ENCODE measurements around the gene GP9. TPM values are rescaled to one million over a fixed set of nuclear protein-coding genes. Genes with fewer than 3 reads are reported as not detected.

Gene GP9
- polyA plus RNA-seq, 1 donor from 2014 or later, result not detected

GRCh38 chr3:129016720-129017483, 43.7 kb upstream of the GP9 start:
- no peak overlapping the region for H3K4me2 ChIP-seq (ENCODE audit: low read length)
- H2AFZ ChIP-seq (ENCODE audit: low read depth, low read length), result no peak overlapping the region
- H3K4me3 ChIP-seq (ENCODE audit: low read length), result no peak overlapping the region
- no peaks in the 10 kb centered on the region for H3K27me3 ChIP-seq (ENCODE audit: insufficient read depth, low read depth, low read length)
- H3K9me3 ChIP-seq (ENCODE audit: low read length), result no peaks in the 10 kb centered on the region
- no peak overlapping the region for H3K27ac ChIP-seq (ENCODE audit: low read length)
- H4K20me1 ChIP-seq (ENCODE audit: insufficient read depth), result no peaks in the 10 kb centered on the region
- H3K36me3 ChIP-seq (ENCODE audit: insufficient read depth, low read length), result no peaks in the 10 kb centered on the region
- TF ChIP-seq CTCF (IDR thresholded peaks at IDR 0.05; ENCODE audit: poor library complexity, severe bottlenecking), result no peak
- no peak for TF ChIP-seq EZH2 (IDR thresholded peaks at IDR 0.05; ENCODE audit: borderline replicate concordance, insufficient read depth, low read length, poor library complexity, severe bottlenecking)
- no peak for TF ChIP-seq SMC3 (conservative IDR thresholded peaks at IDR 0.05; ENCODE audit: poor library complexity)
- TF ChIP-seq TAF1 (IDR thresholded peaks at IDR 0.05; ENCODE audit: low read depth), result no peak
- TF ChIP-seq EP300 (conservative IDR thresholded peaks at IDR 0.05; ENCODE audit: poor library complexity, severe bottlenecking), result no peak
- TF ChIP-seq MXI1 (conservative IDR thresholded peaks at IDR 0.05; ENCODE audit: poor library complexity, severe bottlenecking), result no peak
- TF ChIP-seq REST (IDR thresholded peaks at IDR 0.05; ENCODE audit: borderline replicate concordance), result no peak
- no peak for TF ChIP-seq RAD21 (conservative IDR thresholded peaks at IDR 0.05)
- TF ChIP-seq POLR2AphosphoS5 (IDR thresholded peaks at IDR 0.05), result no peak
- H3F3A ChIP-seq (ENCODE audit: insufficient read depth, low read length, poor library complexity, severe bottlenecking), result no peaks in the 10 kb centered on the region
- H3K9me2 ChIP-seq (ENCODE audit: insufficient read depth, low read length), result no peaks in the 10 kb centered on the region
- no peaks in the 10 kb centered on the region for H3K79me2 ChIP-seq (replicated peaks; ENCODE audit: insufficient read depth, low read length)
- H3K9ac ChIP-seq (ENCODE audit: low read length), result no peak overlapping the region

GRCh38 chr3:129017484-129017899, 43.1 kb upstream of the GP9 start:
- no peaks in the 10 kb centered on the region for H3K36me3 ChIP-seq (ENCODE audit: insufficient read depth, low read length)
- TF ChIP-seq RAD21 (conservative IDR thresholded peaks at IDR 0.05) (no peak), MXI1 (conservative IDR thresholded peaks at IDR 0.05; ENCODE audit: poor library complexity, severe bottlenecking) (no peak), EZH2 (IDR thresholded peaks at IDR 0.05; ENCODE audit: borderline replicate concordance, insufficient read depth, low read length, poor library complexity, severe bottlenecking) (no peak)

More at GRCh38 chr3:129017484-129017899, 43.1 kb upstream of the GP9 start:
- Histone ChIP-seq H3K9me3 (ENCODE audit: low read length) (no peaks in the 10 kb centered on the region), H3K9ac (ENCODE audit: low read length) (no peak overlapping the region), H2AFZ (ENCODE audit: low read depth, low read length) (no peak overlapping the region), H3K4me2 (ENCODE audit: low read length) (no peak overlapping the region), H3K27me3 (ENCODE audit: insufficient read depth, low read depth, low read length) (no peaks in the 10 kb centered on the region), H3K4me3 (ENCODE audit: low read length) (no peak overlapping the region), H3K79me2 (replicated peaks; ENCODE audit: insufficient read depth, low read length) (no peaks in the 10 kb centered on the region), H3K9me2 (ENCODE audit: insufficient read depth, low read length) (no peaks in the 10 kb centered on the region), H4K20me1 (ENCODE audit: insufficient read depth) (no peaks in the 10 kb centered on the region), H3F3A (ENCODE audit: insufficient read depth, low read length, poor library complexity, severe bottlenecking) (no peaks in the 10 kb centered on the region), H3K27ac (ENCODE audit: low read length) (no peak overlapping the region)
